ENCODE results near the gene RRH.

The RRH gene

DNA sequence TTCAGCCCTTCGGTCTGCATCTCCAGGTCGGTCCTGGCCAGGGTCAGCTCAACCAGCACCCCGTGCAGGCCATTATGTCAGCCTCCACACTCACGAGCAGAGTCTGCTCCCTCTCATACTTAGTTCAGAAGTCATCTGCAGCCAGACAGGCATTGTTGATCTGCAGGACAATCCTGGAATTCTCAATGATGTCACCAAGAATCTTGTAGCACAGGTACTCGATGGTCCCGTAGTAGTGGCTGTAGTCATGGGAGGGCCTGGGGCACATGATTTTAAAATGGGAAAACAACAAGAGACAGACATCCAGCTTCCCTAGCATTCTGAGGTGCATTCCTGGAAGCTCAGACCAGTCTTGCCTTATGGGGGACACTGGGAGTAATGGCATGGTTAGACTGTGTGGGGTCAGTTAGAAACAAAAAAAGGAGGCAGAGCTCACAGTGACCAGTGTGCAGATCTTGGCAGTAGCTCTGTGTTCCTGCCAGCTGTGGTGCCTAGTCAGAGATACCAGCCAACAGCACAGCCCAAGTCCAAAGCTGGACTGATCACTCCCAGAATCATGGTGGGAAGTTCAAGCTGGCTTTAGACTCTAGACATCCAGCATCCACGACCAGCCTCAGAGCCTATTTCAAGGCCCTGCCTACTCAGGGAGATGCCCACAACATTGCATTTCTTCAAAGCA, 52.0 kb downstream of the RRH start:
- TF ChIP-seq, protein P1, sequence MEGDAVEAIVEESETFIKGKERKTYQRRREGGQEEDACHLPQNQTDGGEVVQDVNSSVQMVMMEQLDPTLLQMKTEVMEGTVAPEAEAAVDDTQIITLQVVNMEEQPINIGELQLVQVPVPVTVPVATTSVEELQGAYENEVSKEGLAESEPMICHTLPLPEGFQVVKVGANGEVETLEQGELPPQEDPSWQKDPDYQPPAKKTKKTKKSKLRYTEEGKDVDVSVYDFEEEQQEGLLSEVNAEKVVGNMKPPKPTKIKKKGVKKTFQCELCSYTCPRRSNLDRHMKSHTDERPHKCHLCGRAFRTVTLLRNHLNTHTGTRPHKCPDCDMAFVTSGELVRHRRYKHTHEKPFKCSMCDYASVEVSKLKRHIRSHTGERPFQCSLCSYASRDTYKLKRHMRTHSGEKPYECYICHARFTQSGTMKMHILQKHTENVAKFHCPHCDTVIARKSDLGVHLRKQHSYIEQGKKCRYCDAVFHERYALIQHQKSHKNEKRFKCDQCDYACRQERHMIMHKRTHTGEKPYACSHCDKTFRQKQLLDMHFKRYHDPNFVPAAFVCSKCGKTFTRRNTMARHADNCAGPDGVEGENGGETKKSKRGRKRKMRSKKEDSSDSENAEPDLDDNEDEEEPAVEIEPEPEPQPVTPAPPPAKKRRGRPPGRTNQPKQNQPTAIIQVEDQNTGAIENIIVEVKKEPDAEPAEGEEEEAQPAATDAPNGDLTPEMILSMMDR (IDR thresholded peaks at IDR 0.05; ENCODE audit: insufficient read depth, missing control alignments): no peak
- DNase-seq (ENCODE audit: insufficient read length, low spot score) (no peak), FAIRE-seq (no peak)

DNA sequence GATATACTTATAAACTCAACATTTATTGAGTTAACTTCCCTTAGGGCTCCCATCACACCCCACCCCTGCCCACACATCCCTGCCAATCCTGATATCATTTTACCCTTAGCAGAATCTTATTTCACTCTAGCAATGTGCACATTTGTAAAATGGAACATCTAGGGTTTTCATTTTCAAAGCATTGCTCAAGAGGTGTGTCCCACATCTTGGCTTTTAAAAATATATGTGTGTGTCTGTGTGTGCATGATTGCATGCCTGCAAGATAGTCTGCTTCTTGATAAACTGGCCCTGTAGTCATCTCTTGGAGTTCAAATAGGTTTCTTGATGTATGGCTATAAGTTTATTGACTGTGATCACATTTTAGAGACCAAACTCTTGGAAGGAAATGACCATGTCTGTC, 58.5 kb downstream of the RRH start:
- TF ChIP-seq, protein P1 (IDR thresholded peaks at IDR 0.05; ENCODE audit: insufficient read depth, missing control alignments): no peak
- FAIRE-seq: no peak

DNA sequence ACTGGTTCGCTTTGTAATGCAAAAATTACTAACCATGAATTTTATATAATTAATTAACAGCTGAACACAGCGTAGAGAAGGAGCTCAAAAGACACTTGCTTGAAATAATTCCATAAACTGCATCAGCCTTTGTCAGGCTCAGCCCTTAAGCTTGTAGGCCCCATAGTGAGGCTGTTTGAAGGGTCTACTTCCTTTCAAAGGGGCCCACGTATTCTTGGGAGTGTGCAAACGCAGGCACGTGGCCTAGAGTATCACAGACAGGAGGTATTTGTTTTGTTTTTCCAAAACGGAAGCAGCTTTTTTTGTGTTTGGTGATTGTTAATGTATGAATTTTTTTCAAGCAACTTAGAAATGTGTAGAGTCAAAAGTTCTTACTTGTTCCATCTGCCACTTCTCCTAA, 59.3 kb downstream of the RRH start:
- DNase-seq (ENCODE audit: insufficient read length, low spot score) (no peak), FAIRE-seq (no peak)
- TF ChIP-seq, protein P1 (IDR thresholded peaks at IDR 0.05; ENCODE audit: insufficient read depth, missing control alignments): no peak

More for the DNA sequence above, 58.5 kb downstream of the RRH start:
- no peak for DNase-seq (ENCODE audit: insufficient read length, low spot score)

DNA sequence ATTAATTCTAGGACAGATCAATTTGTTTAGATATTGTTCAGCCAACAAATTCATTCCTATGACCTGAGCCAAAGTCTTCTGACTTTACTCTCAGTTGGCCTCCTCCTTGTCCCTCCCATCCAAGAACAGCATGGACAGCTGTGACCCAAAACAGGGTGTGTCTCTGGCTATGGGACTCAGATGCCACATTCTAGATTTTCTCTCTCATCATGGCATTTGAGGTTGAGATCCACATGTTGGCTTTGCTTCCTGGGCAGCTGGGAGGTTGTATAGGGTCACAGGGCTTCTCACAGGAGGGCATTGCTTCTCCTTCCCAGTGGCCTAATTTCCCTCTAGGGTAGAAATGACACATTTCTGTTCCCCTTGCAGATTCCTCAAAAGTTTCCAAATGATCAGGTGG, 62.3 kb downstream of the RRH start:
- FAIRE-seq (no peak), DNase-seq (ENCODE audit: insufficient read length, low spot score) (no peak)
- TF ChIP-seq, protein P1 (IDR thresholded peaks at IDR 0.05; ENCODE audit: insufficient read depth, missing control alignments): no peak
